BE2C (cell line): Measurements from ENCODE around the gene ASTN2.

Source experiments
- DNase-seq: peaks from one replicate; pipeline ENCODE4 v3.0.0-alpha.2; 2020
- H3K27me3 ChIP-seq: fragments of 250-450 bp; sonication (Bioruptor Pico); 2 replicates; pipeline ENCODE4 v1.5.1; 2020; ENCODE audit warnings: mild to moderate bottlenecking
- H3K36me3 ChIP-seq: fragments of 250-450 bp; sonication (Bioruptor Pico); 2 replicates; pipeline ENCODE4 v1.5.1; 2020; ENCODE audit warnings: mild to moderate bottlenecking
- H3K4me1 ChIP-seq: fragments of 250-450 bp; sonication (Bioruptor Pico); 2 replicates; pipeline ENCODE4 v1.5.1; 2020
- H3K4me3 ChIP-seq: 2 replicates; pipeline ENCODE4 v1.5.1; 2011; ENCODE audit warnings: low read depth, low read length
- H3K9me3 ChIP-seq: fragments of 250-450 bp; sonication (Bioruptor Pico); 2 replicates; pipeline ENCODE4 v1.5.1; 2020
- CTCF ChIP-seq: IDR thresholded peaks from 2 replicates; pipeline ENCODE4 v1.5.1; 2012; ENCODE audit warnings: mild to moderate bottlenecking, low read depth, low read length

The ASTN2 gene

GRCh38 chr9:116506685-116507084 is 908.2 kb downstream of the ASTN2 start:
- Histone ChIP-seq H3K4me3 (no peak overlapping the region), H3K9me3 (no peaks in the 10 kb centered on the region), H3K4me1 (no peaks in the 10 kb centered on the region), H3K27me3 (no peaks in the 10 kb centered on the region), H3K36me3 (no peaks in the 10 kb centered on the region)
- DNase-seq = no peak
- no peak for TF ChIP-seq CTCF

- TF ChIP-seq CTCF = no peak
- no peaks in the 10 kb centered on the region for H3K4me1 ChIP-seq
- H3K36me3 ChIP-seq = no peaks in the 10 kb centered on the region
- no peak overlapping the region for H3K4me3 ChIP-seq
- DNase-seq = no peak
- no peaks in the 10 kb centered on the region for H3K9me3 ChIP-seq
- no peaks in the 10 kb centered on the region for H3K27me3 ChIP-seq
Observed at GRCh38 chr9:116504893-116505480, 909.9 kb downstream of the ASTN2 start.

GRCh38 chr9:116504081-116504480 is 910.8 kb downstream of the ASTN2 start:
- Histone ChIP-seq H3K4me1 (no peaks in the 10 kb centered on the region), H3K36me3 (no peaks in the 10 kb centered on the region), H3K9me3 (no peaks in the 10 kb centered on the region), H3K27me3 (no peaks in the 10 kb centered on the region), H3K4me3 (no peak overlapping the region)
- TF ChIP-seq CTCF = no peak
- DNase-seq = no peak

GRCh38 chr9:116502746-116503145 is 912.1 kb downstream of the ASTN2 start:
- Histone ChIP-seq H3K27me3 (no peaks in the 10 kb centered on the region), H3K4me3 (no peak overlapping the region), H3K4me1 (no peaks in the 10 kb centered on the region), H3K9me3 (no peaks in the 10 kb centered on the region), H3K36me3 (no peaks in the 10 kb centered on the region)
- no peak for DNase-seq
- no peak for TF ChIP-seq CTCF

- no peaks in the 10 kb centered on the region for H3K36me3 ChIP-seq
- DNase-seq = no peak
- H3K27me3 ChIP-seq = no peaks in the 10 kb centered on the region
- no peak overlapping the region for H3K4me3 ChIP-seq
- no peaks in the 10 kb centered on the region for H3K9me3 ChIP-seq
- H3K4me1 ChIP-seq = no peaks in the 10 kb centered on the region
- no peak for TF ChIP-seq CTCF
Observed at GRCh38 chr9:116501871-116502270, 913.0 kb downstream of the ASTN2 start.

GRCh38 chr9:116499986-116500871 is 914.6 kb downstream of the ASTN2 start:
- H3K4me3 ChIP-seq = no peak overlapping the region
- no peak for DNase-seq
- H3K9me3 ChIP-seq = no peaks in the 10 kb centered on the region
- no peaks in the 10 kb centered on the region for H3K4me1 ChIP-seq
- no peaks in the 10 kb centered on the region for H3K27me3 ChIP-seq
- no peak for TF ChIP-seq CTCF
- no peaks in the 10 kb centered on the region for H3K36me3 ChIP-seq
